Stimulated activated effector memory CD8-positive, alpha-beta T cell treated with anti-CD3 and anti-CD28 coated beads, Interleukin-12 subunit alpha, Interleukin-12 subunit beta, amount 100 ng/mL, for 72 hours (primary cell): Measurements from ENCODE around the gene MET.
"Not testable (repeated sequence)": the region's sequence is repeated elsewhere in the genome, so short reads cannot be mapped to it uniquely, and the experiment has no call there.

ENCODE experiments used
- ATAC-seq: fragments of 150-1000 bp; cut with Tn5 transposase; 2 replicates; pipeline ENCODE4 v1.10.0; 2021
- DNase-seq, 2 donors: peaks; one replicate each; pipeline ENCODE4 v3.0.0; 2021 to 2022; ENCODE audit warnings: low spot score in 2 of 2
- H3K27ac Mint-ChIP-seq: one replicate; pipeline ENCODE4 v1.8.0; 2022; ENCODE audit warnings: mild to moderate bottlenecking, mixed read lengths
- H3K36me3 Mint-ChIP-seq: one replicate; pipeline ENCODE4 v1.8.0; 2022; ENCODE audit warnings: mild to moderate bottlenecking, mixed read lengths
- H3K4me1 Mint-ChIP-seq: one replicate; pipeline ENCODE4 v1.8.0; 2022; ENCODE audit warnings: mixed read lengths
- H3K4me3 Mint-ChIP-seq: one replicate; pipeline ENCODE4 v1.8.0; 2022; ENCODE audit warnings: mild to moderate bottlenecking, mixed read lengths
- H3K9me3 Mint-ChIP-seq: one replicate; pipeline ENCODE4 v1.8.0; 2022; ENCODE audit warnings: mixed read lengths

The MET gene

DNA sequence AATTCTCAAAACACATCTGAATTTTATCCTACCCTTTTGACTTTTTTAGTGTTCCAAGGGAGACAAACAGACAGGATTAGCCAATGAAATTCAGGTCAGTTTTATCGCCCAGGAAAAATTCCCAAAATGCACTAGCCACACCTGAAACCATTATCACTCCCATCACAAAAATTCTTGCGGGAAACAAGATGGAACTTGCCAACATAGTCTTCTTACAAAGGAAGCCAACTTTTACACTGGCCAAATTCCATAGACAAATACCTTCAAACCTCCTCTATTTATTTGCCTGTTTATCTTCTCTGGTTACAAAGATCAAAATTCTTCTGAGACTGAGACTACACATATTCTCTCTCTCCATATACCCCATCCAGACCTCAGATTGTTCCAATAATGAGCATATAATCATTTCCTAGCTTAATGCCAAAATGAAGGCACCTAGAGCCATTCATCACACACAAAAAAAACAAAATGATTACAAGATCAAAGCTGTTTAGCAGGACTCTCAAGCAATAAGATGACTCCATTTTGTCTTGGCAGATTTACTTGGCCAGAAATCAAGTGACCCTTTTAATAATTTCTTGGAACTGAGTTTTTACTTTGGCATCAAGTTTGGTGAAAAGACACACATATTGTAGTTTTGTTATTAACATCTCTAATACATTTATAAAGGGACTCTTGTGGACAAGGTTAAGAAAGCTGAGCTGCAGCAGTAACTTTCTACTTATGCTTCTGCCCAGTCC, 30.2 kb downstream of the MET start:
- DNase-seq (no peak), ATAC-seq (no peak)
- no peaks in the 10 kb centered on the region for H3K36me3 Mint-ChIP-seq
- no peak overlapping the region for H3K4me3 Mint-ChIP-seq
- no peak overlapping the region for H3K27ac Mint-ChIP-seq
- H3K9me3 Mint-ChIP-seq: no peaks in the 10 kb centered on the region
- no peaks in the 10 kb centered on the region for H3K4me1 Mint-ChIP-seq

DNA sequence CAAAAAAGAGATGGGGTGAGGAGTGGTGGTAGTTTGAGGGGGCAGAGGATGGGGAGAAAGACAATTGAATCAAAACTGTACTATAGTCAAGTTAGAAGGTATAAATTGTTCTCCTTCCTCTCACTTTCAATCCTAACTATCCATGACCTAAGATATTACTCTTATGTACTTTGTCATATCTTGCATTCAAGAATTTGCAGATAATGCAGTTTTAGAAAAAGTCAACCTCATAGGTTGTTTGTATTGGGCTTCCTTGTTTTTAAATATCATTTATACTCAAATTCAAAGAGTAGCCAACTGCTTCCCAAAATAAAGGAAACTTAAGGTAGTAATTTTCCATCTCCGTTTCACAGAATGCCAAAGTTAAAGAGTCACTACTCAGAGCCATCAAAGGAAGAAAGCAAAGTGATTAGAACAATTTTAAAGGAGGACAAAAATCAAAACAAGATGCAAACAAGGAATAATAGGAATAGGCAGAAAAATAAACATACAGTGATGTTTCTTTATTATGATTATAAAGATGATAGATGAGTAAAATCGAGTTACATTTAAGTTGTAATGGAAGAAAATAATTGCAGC, 32.7 kb downstream of the MET start:
- ATAC-seq: no peak
- Mint-ChIP-seq H3K36me3 (no peaks in the 10 kb centered on the region), H3K27ac (no peak overlapping the region), H3K4me1 (no peaks in the 10 kb centered on the region), H3K9me3 (no peaks in the 10 kb centered on the region), H3K4me3 (no peak overlapping the region)
- DNase-seq: no peak

DNA sequence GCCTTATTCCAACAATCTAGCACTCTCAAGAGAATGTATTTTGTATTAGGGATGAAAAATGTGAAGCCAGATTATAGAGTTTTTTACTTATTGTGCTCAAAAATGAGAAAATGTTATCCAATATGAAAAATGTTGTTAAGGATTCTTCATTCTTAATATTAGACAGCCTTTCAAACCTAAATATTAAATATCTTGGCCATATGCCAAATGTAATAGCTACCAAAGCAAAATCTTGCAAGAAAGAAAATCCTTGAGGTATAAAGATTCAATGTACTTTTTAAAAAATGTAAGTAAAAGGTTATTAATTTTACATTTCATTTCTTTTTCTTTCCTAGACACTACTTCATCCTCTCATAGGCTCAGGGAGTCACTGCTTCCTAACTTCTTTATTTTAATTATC, 33.4 kb downstream of the MET start:
- Mint-ChIP-seq H3K4me1 (no peaks in the 10 kb centered on the region), H3K36me3 (no peaks in the 10 kb centered on the region), H3K27ac (no peak overlapping the region), H3K9me3 (no peaks in the 10 kb centered on the region), H3K4me3 (no peak overlapping the region)
- no peak for ATAC-seq
- DNase-seq: no peak

DNA sequence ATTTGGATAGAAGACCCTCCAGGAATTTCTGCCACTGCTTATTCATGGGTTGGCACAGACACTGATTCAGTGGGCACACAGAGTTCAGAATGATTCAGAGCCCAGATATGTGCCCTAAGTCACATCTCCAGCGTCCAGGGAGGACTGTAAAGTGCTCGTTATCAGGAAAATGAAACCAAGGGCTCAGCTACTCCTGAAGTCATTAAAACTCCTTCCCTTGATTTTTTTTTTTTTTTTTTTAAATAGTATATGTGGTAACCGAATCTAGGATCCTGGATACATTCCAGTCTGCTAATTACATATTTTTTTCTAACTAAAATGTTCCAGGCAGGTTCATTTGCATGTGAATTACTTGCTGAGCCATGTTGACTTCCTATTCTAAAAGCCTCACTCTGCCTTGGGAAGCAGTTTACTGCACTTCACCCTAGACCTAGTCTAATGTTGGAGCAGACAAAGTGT, 34.7 kb downstream of the MET start:
- DNase-seq (no peak), ATAC-seq (no peak)
- H3K36me3 Mint-ChIP-seq: no peaks in the 10 kb centered on the region
- H3K9me3 Mint-ChIP-seq: no peaks in the 10 kb centered on the region
- no peaks in the 10 kb centered on the region for H3K4me1 Mint-ChIP-seq
- no peak overlapping the region for H3K27ac Mint-ChIP-seq
- no peak overlapping the region for H3K4me3 Mint-ChIP-seq

DNA sequence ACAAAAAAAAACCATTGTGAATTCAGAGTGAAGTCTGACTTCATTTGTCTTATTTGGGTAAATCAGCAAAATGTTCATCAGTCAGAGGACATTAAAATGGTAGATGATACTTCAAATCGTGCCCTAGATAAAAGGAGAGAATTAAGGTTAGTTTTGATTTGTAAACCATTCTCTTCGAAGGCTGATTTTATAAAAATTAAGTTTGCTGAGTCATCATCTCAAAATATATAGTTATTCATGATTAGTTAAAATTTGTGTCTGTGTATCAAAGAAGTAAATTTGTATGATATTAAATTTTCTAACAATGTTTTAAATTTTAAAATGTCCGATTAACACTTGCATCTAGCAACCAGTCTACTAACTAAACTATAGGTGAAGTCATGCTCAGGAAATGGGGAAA, 35.3 kb downstream of the MET start:
- H3K27ac Mint-ChIP-seq: no peak overlapping the region

DNA sequence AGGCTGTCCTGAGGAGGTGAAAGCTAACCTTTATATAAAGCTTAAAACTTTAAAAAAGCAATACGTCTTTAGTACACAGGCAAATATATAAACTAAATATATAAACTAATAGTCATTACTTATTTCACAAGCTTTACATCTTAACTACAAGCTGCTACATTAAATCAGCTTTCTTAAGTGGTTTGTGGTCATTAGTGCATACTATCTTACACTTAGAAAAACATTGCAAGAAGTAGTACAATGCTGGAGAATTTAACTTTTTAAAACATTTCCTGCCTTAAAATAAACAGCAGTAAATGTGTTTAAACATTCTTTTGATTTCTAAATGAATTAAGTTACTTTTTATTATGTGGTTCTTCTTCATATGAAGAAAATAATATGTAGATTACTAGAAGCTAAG, 36.3 kb downstream of the MET start:
- H3K9me3 Mint-ChIP-seq: no peaks in the 10 kb centered on the region
- DNase-seq (no peak), ATAC-seq (no peak)
- no peaks in the 10 kb centered on the region for H3K36me3 Mint-ChIP-seq
- H3K27ac Mint-ChIP-seq: no peak overlapping the region
- no peak overlapping the region for H3K4me3 Mint-ChIP-seq
- H3K4me1 Mint-ChIP-seq: no peaks in the 10 kb centered on the region

More for the DNA sequence above, 35.3 kb downstream of the MET start:
- H3K4me3 Mint-ChIP-seq: no peak overlapping the region
- ATAC-seq (no peak), DNase-seq (no peak)
- H3K36me3 Mint-ChIP-seq: no peaks in the 10 kb centered on the region
- H3K4me1 Mint-ChIP-seq: no peaks in the 10 kb centered on the region
- no peaks in the 10 kb centered on the region for H3K9me3 Mint-ChIP-seq

DNA sequence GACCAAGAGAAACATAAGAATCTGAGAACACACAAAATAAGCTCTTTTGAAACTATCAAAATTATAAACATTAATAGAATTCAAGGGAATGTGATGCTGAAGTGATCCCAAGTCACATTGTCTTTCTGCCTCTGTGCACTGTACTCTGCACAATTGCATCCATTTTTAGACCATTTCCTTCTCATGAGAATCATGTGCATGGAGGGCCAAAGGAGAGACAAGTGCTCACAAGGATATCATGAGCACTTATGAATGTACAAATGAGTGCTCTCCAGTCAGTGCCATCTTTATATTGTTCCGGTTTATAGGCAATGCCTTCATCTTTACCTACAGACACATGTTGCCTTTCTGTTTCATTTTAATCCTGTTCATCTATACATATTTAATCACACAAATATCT, 36.9 kb downstream of the MET start:
- no peak overlapping the region for H3K27ac Mint-ChIP-seq

DNA sequence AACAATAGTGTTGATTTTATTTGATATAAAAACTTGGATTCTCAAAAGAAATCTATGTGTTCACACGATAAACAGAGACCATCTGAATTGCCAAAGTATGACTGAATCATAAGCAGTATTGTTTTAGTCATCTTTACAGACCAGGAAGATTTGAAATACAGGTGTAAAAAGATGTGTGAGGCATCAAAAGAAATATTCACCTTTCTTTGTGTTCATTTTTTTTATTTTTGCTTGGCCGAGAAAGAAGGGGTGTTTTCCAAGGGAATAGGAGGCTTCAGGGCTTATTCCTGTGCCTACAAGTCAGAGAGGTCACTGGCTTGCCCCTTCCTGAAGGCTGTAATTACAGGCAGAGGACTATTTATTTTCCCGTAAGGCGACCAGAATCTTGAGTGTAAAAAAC, 37.3 kb downstream of the MET start:
- H3K4me1 Mint-ChIP-seq: no peaks in the 10 kb centered on the region
- DNase-seq (no peak), ATAC-seq (no peak)
- H3K9me3 Mint-ChIP-seq: no peaks in the 10 kb centered on the region
- H3K36me3 Mint-ChIP-seq: no peaks in the 10 kb centered on the region
- no peak overlapping the region for H3K4me3 Mint-ChIP-seq
- H3K27ac Mint-ChIP-seq: no peak overlapping the region

More for the DNA sequence above, 36.9 kb downstream of the MET start:
- no peaks in the 10 kb centered on the region for H3K4me1 Mint-ChIP-seq
- no peak for ATAC-seq
- no peaks in the 10 kb centered on the region for H3K36me3 Mint-ChIP-seq
- no peak for DNase-seq
- no peak overlapping the region for H3K4me3 Mint-ChIP-seq
- H3K9me3 Mint-ChIP-seq: no peaks in the 10 kb centered on the region

DNA sequence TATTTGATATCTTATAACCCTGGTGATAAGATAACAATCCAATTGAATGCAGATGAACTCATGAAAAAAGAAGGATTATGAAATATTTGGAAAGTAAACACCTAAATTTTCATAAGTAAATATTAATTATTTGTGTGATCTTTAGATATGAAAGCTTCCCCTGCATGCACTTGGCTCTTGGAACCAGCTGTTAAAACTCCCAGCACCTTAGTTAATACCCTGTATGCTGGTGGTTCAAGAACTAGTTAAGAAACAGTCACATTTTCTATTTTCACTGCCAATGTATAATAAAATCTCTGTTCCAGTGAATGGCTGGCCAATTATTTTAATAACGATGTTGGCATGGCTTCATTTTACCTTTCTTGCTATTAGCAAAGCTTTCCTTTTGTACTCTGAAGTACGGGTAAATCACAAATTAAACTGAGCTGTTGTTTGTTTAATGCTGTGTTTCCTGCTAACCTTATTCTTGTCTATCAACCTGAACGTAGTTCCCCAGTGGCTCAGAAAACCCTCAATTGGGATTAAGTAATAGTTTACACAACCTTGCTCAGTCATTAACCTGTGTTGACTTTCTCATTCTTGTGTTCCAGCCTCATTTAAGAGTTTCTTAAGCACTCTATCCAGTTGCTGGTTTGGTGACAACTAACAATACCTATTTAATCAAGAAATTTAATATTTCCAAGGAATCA, 38.9 kb downstream of the MET start:
- Mint-ChIP-seq H3K36me3 (no peaks in the 10 kb centered on the region), H3K4me1 (no peaks in the 10 kb centered on the region), H3K4me3 (no peak overlapping the region), H3K27ac (no peak overlapping the region), H3K9me3 (no peaks in the 10 kb centered on the region)
- ATAC-seq (no peak), DNase-seq (no peak)

DNA sequence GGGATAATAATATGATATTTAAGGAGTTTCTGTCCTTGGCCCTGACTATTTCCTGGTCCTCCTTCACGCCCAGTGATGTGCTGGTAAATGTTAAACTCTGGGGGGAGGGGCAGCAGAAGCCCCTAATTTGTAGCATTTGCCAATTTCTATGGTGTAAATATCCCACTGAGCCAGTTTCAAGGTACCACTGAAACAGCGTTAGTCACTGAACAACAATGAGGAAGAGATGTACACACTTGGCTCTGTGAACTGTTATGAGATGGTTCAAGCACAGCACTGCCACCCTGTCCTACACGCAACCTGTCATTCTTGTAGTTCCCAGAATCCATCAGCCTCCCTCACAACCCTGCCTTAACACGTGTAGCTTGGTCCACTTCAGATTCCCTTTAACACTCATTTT, 39.8 kb downstream of the MET start:
- Mint-ChIP-seq H3K4me3 (no peak overlapping the region), H3K36me3 (no peaks in the 10 kb centered on the region), H3K9me3 (no peaks in the 10 kb centered on the region), H3K27ac (no peak overlapping the region), H3K4me1 (no peaks in the 10 kb centered on the region)
- DNase-seq: no peak
- no peak for ATAC-seq

DNA sequence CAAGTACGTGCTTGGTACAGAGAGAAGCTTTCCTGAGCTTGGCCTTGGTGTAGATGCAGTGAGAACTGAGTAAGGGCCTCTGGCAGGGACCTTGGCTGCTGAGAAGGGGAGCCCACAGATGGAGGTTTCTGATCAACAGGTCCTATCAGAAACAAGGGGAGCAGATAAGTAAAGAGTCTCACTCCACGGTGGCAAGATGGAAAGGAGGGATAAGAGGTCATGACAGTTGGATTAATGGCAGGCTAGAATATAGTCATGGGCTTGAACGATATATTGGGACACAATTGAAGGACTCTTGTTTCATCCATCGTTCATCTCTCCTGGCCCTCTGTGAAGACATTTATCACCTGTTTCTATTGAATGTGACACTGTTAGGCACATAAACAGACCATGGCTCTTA, 41.5 kb downstream of the MET start:
- no peaks in the 10 kb centered on the region for H3K4me1 Mint-ChIP-seq
- no peaks in the 10 kb centered on the region for H3K9me3 Mint-ChIP-seq
- no peak for DNase-seq
- no peak overlapping the region for H3K27ac Mint-ChIP-seq
- no peak overlapping the region for H3K4me3 Mint-ChIP-seq
- ATAC-seq: no peak
- H3K36me3 Mint-ChIP-seq: no peaks in the 10 kb centered on the region

DNA sequence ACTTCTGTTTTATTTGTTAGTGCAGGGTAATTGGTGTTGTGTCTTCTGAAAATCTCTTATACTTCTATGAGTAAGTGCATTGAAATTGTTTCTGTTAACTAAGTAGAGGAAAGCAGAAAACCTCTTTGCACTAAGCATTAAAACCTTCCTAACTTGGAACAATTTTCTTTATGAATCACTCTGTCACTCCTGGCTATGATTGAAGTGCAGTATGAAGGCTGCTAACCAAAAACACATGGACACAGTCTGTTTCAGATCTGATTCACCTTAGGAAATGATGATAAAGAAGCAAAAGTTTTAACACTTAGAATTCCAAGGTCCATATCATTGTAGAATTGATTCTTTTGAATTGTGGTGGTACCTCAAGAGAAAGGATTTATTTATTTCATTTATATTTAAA, 41.9 kb downstream of the MET start:
- Mint-ChIP-seq H3K27ac (no peak overlapping the region), H3K36me3 (no peaks in the 10 kb centered on the region), H3K4me3 (no peak overlapping the region), H3K9me3 (no peaks in the 10 kb centered on the region), H3K4me1 (no peaks in the 10 kb centered on the region)
- DNase-seq (no peak), ATAC-seq (no peak)

DNA sequence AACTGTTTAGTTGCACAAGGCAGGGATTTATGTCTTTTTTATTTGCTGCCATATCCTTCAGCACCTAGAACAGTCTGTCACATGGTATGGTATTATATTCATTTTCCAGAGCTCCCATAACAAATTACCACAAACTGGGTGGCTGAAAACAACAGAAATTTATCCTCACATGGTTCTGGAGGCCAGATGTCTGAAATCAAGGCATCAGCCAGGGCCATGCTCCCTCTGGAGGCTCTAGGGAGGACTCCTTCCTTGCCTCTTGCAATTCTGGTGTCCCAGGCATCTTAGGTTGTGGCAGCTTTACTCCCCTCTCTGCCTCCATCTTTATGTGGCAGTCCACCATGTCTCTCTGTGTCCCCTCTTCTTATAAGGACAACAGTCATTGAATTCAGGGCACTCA, 43.1 kb downstream of the MET start:
- Mint-ChIP-seq H3K9me3 (no peaks in the 10 kb centered on the region), H3K4me3 (no peak overlapping the region), H3K4me1 (no peaks in the 10 kb centered on the region), H3K36me3 (no peaks in the 10 kb centered on the region), H3K27ac (no peak overlapping the region)
- ATAC-seq (no peak), DNase-seq (no peak)

DNA sequence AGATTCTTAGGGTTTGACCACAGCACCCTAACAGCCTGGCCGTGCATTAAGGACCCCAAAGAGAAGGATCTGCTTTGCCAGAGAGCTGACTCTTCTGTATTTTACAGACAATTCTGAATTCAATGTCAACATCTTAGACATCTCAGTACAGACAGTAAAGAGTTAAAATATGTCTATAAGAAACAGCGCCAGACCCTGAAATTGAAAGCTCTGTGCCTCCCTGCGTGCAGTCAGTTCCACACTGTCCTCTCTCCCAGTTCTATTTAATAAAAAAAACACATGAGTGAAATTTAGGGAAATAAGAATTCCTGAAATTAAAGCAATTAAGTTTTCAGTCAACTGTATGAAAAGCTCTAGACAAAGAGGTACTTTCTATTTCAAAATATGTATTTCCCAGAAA, 45.1 kb downstream of the MET start:
- ATAC-seq (no peak), DNase-seq (no peak)
- no peak overlapping the region for H3K4me3 Mint-ChIP-seq
- H3K9me3 Mint-ChIP-seq: no peaks in the 10 kb centered on the region
- no peaks in the 10 kb centered on the region for H3K36me3 Mint-ChIP-seq
- no peaks in the 10 kb centered on the region for H3K4me1 Mint-ChIP-seq
- no peak overlapping the region for H3K27ac Mint-ChIP-seq

DNA sequence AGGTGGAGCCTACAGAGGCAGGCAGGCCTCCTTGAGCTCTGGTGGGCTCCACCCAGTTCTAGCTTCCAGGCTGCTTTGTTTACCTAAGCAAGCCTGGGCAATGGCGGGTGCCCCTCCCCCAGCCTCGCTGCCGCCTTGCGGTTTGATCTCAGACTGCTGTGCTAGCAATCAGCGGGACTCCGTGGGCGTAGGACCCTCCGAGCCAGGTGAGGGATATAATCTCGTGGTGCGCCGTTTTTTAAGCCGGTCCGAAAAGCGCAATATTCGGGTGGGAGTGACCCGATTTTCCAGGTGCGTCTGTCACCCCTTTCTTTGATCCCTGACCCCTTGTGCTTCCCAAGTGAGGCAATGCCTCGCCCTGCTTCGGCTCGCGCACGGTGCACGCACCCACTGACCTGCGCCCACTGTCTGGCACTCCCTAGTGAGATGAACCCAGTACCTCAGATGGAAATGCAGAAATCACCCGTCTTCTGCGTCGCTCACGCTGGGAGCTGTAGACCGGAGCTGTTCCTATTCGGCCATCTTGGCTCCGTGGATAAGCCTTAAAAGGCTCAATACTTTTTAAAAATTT, 52.0 kb downstream of the MET start:
- H3K27ac Mint-ChIP-seq, H3K9me3 Mint-ChIP-seq, H3K4me3 Mint-ChIP-seq, DNase-seq, ATAC-seq, H3K4me1 Mint-ChIP-seq, H3K36me3 Mint-ChIP-seq: not testable (repeated sequence)
